GM23248 (cell line): ENCODE measurements around the gene MFSD2A. TPM values are rescaled to one million over a fixed set of nuclear protein-coding genes. Genes with fewer than 3 reads are reported as not detected.

Experiments
- DNase-seq: peaks from one replicate; pipeline ENCODE4 v3.0.0-alpha.2; 2015
- H2AFZ ChIP-seq: fragments of 200-600 bp; sonication (generic); 2 replicates; pipeline ENCODE4 v1.6.1; 2016; ENCODE audit warnings: antibody characterized with exemption
- H3F3A ChIP-seq: fragments of 200-600 bp; sonication (generic); 2 replicates; pipeline ENCODE4 v1.6.1; 2016; ENCODE audit warnings: mild to moderate bottlenecking, antibody characterized with exemption, mixed run types; ENCODE audit not compliant: insufficient read depth
- H3K27ac ChIP-seq: fragments of 200-600 bp; sonication (generic); 2 replicates; pipeline ENCODE4 v1.5.1; 2016; ENCODE audit warnings: mild to moderate bottlenecking
- H3K27me3 ChIP-seq: fragments of 200-600 bp; sonication (generic); replicated peaks from 2 replicates; pipeline ENCODE4 v1.6.1; 2016; ENCODE audit warnings: mild to moderate bottlenecking; ENCODE audit not compliant: insufficient read depth
- H3K36me3 ChIP-seq: fragments of 200-600 bp; sonication (generic); 2 replicates; pipeline ENCODE4 v1.6.1; 2016; ENCODE audit warnings: low read depth, mild to moderate bottlenecking
- H3K4me1 ChIP-seq: fragments of 200-600 bp; sonication (generic); 2 replicates; pipeline ENCODE4 v1.6.1; 2016; ENCODE audit warnings: mild to moderate bottlenecking; ENCODE audit not compliant: insufficient read depth
- H3K4me2 ChIP-seq: fragments of 200-600 bp; sonication (generic); one replicate; pipeline ENCODE4 v1.6.1; 2016; ENCODE audit warnings: mild to moderate bottlenecking; ENCODE audit not compliant: unreplicated experiment
- H3K4me3 ChIP-seq: fragments of 200-600 bp; sonication (generic); 2 replicates; pipeline ENCODE4 v1.5.1; 2016; ENCODE audit warnings: mild to moderate bottlenecking
- H3K79me2 ChIP-seq: fragments of 200-600 bp; sonication (generic); 2 replicates; pipeline ENCODE4 v1.6.1; 2016; ENCODE audit warnings: mild to moderate bottlenecking; ENCODE audit not compliant: insufficient read depth
- H3K9ac ChIP-seq: fragments of 200-600 bp; sonication (generic); 2 replicates; pipeline ENCODE4 v1.6.1; 2016; ENCODE audit warnings: mild to moderate bottlenecking
- H3K9me2 ChIP-seq: fragments of 200-600 bp; sonication (generic); 2 replicates; pipeline ENCODE4 v1.6.1; 2016; ENCODE audit warnings: mixed run types, mild to moderate bottlenecking, moderate library complexity; ENCODE audit not compliant: insufficient read depth
- H3K9me3 ChIP-seq: fragments of 200-600 bp; sonication (generic); one replicate; pipeline ENCODE4 v1.6.1; 2017; ENCODE audit warnings: low read depth
- H4K20me1 ChIP-seq: fragments of 200-600 bp; sonication (generic); 2 replicates; pipeline ENCODE4 v1.6.0; 2016; ENCODE audit not compliant: insufficient read depth
- EZH2 ChIP-seq: fragments of 200-600 bp; sonication (generic); IDR thresholded peaks from 2 replicates; pipeline ENCODE4 v1.6.1; 2018; ENCODE audit warnings: antibody characterized with exemption, mild to moderate bottlenecking; ENCODE audit not compliant: insufficient read depth, poor library complexity, severe bottlenecking
- EZH2phosphoT487 ChIP-seq: fragments of 200-600 bp; sonication (generic); IDR thresholded peaks from 2 replicates; pipeline ENCODE4 v1.6.1; 2018; ENCODE audit warnings: antibody characterized with exemption, moderate library complexity, mild to moderate bottlenecking, low read depth; ENCODE audit not compliant: insufficient read depth
- WGBS, 2 experiments: methylation state at CpG; one replicate each; pipeline ENCODE4 v1.1.6; 2015 to 2017; ENCODE audit warnings: low lambda C conversion rate in 2 of 2, low coverage in 1 of 2; ENCODE audit errors: missing lambda C conversion rate in 2 of 2; 5-methylcytosine and 5-hydroxymethylcytosine counted together
- in situ Hi-C: fragments of 300-500 bp; cut with MboI; formaldehyde crosslinking; loops from 2 replicates; pipeline ENCODE4 v1.15.0; 2020
- polyA plus RNA-seq: library from polyadenylated mRNA; unstranded; fragments of >200 nt; fragmentation: Nextera tagmentation; extraction: Ambion mirVana; gene quantifications from 2 replicates; pipeline ENCODE4 v1.2.1, GENCODE V29; 2016
- total RNA-seq: library from RNA; depleted of rRNA; stranded (reverse); fragments of >200 nt; shearing (Covaris generic); gene quantifications from 2 replicates; pipeline ENCODE4 v1.2.3, GENCODE V29; 2014

Gene MFSD2A
- total and polyA plus RNA-seq, 2 experiments from 2014 or later = 4.2 to 4.6 TPM

DNA sequence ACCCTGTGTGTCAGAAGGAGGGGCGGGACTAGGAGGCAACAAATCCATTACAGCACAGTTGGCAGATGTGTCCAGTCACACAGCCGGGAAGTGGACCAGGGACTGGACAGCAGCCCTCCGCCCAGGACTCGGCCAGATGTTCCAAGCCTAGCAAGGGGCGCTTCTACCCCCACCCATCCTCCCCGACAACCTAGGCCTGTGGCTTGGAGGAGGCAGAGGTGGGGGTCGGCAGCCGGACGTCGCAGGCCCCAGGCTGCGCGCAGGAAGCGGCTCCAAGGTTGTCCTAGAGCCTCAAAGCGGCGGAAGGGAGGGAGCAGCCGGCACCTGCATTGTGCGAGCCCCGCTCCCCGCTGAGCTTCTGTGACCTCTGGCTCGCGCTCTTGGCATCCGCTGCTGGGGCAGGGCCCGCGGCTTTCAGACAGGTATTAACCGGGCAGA is 32.7 kb upstream of the MFSD2A start:
- Histone ChIP-seq H3K79me2 (no peaks in the 10 kb centered on the region), H3K27ac (no peak overlapping the region), H3F3A (no peaks in the 10 kb centered on the region), H4K20me1 (no peaks in the 10 kb centered on the region), H3K36me3 (no peaks in the 10 kb centered on the region), H3K27me3 (no peaks in the 10 kb centered on the region), H3K4me1 (no peaks in the 10 kb centered on the region), H3K9me2 (no peaks in the 10 kb centered on the region), H3K9me3 (no peaks in the 10 kb centered on the region), H3K4me2 (no peak overlapping the region), H3K4me3 (no peak overlapping the region), H3K9ac (no peak overlapping the region), H2AFZ (no peak overlapping the region)
- peak; percentile 30 for DNase-seq
- in situ Hi-C loops = loop anchor here (10.0 kb wide), 1 partner anchor 113 kb away; no protein-coding TSS in a partner anchor
- 21 to 23% methylated on average over 21 to 25 of the region's 25 CpGs for WGBS, 2 experiments
- TF ChIP-seq EZH2 (no peak), EZH2phosphoT487 (no peak)

- Histone ChIP-seq H4K20me1 (no peaks in the 10 kb centered on the region), H3K79me2 (no peaks in the 10 kb centered on the region), H3K27me3 (no peaks in the 10 kb centered on the region), H3K27ac (no peak overlapping the region), H3K9ac (no peak overlapping the region), H3K9me2 (no peaks in the 10 kb centered on the region), H3K9me3 (no peaks in the 10 kb centered on the region), H3K36me3 (no peaks in the 10 kb centered on the region), H3K4me1 (no peaks in the 10 kb centered on the region), H3K4me2 (no peak overlapping the region), H3K4me3 (no peak overlapping the region), H3F3A (no peaks in the 10 kb centered on the region), H2AFZ (no peak overlapping the region)
- TF ChIP-seq EZH2 (no peak), EZH2phosphoT487 (no peak)
- in situ Hi-C loops = loop anchor here (10.0 kb wide), 1 partner anchor 109 kb away; no protein-coding TSS in a partner anchor
- peak; percentile 85 for DNase-seq
- 85 to 98% methylated on average over 2 of the region's 2 CpGs for WGBS, 2 experiments
Measured at GRCh38 chr1:39925721-39926342, 29.1 kb upstream of the MFSD2A start.

GRCh38 chr1:39926343-39926793 is 28.6 kb upstream of the MFSD2A start:
- Histone ChIP-seq H3K9ac (no peak overlapping the region), H3K4me1 (no peaks in the 10 kb centered on the region), H4K20me1 (no peaks in the 10 kb centered on the region), H3K9me3 (no peaks in the 10 kb centered on the region), H3K4me3 (no peak overlapping the region), H3K27ac (no peak overlapping the region), H3K79me2 (no peaks in the 10 kb centered on the region), H3F3A (no peaks in the 10 kb centered on the region), H3K27me3 (no peaks in the 10 kb centered on the region), H3K36me3 (no peaks in the 10 kb centered on the region), H2AFZ (no peak overlapping the region), H3K4me2 (no peak overlapping the region), H3K9me2 (no peaks in the 10 kb centered on the region)
- peak; percentile 49 for DNase-seq
- in situ Hi-C loops = loop anchor here (10.0 kb wide), 1 partner anchor 108 kb away; no protein-coding TSS in a partner anchor
- WGBS, 2 experiments = 62 to 69% methylated on average over 6 of the region's 6 CpGs
- TF ChIP-seq EZH2 (no peak), EZH2phosphoT487 (no peak)

DNA sequence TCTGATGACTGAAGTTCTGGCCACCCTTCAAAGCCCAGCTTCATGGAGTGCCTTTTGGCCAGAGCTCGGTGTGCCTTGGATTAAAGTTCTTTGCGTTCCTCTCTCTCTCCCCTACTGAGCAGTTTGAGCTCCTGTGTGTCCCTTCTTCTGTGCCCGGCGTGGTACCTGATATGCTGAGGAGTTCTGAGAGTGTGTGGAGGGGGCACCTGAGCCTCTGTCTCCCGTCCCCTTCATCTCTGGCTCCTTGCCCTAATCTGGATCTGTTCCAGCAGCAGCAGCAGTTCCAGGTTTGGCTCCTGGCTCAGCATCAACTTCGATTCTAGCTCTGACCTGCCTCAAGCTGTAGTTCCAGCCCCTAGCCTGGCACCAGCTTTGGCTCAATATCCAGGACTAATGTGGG is 28.1 kb upstream of the MFSD2A start:
- in situ Hi-C loops = loop anchor here (10.0 kb wide), 1 partner anchor 108 kb away; no protein-coding TSS in a partner anchor
- Histone ChIP-seq H4K20me1 (no peaks in the 10 kb centered on the region), H2AFZ (no peak overlapping the region), H3K79me2 (no peaks in the 10 kb centered on the region), H3K4me3 (no peak overlapping the region), H3K9me3 (no peaks in the 10 kb centered on the region), H3K4me2 (no peak overlapping the region), H3K27ac (no peak overlapping the region), H3K27me3 (no peaks in the 10 kb centered on the region), H3F3A (no peaks in the 10 kb centered on the region), H3K9me2 (no peaks in the 10 kb centered on the region), H3K36me3 (no peaks in the 10 kb centered on the region), H3K4me1 (no peaks in the 10 kb centered on the region), H3K9ac (no peak overlapping the region)
- TF ChIP-seq EZH2phosphoT487 (no peak), EZH2 (no peak)
- WGBS, 2 experiments = 79% methylated on average over 6 of the region's 6 CpGs
- no peak for DNase-seq
